ENCODE results near the gene MRPL44. TPM values are rescaled to one million over a fixed set of nuclear protein-coding genes. Genes with fewer than 3 reads are reported as not detected.

The MRPL44 gene
- total and polyA plus RNA-seq, 2 of the 8 experiments (the other 6 are each of a cell fraction or from before 2014, with no cell fraction given) = 32.0 to 53.2 TPM

DNA sequence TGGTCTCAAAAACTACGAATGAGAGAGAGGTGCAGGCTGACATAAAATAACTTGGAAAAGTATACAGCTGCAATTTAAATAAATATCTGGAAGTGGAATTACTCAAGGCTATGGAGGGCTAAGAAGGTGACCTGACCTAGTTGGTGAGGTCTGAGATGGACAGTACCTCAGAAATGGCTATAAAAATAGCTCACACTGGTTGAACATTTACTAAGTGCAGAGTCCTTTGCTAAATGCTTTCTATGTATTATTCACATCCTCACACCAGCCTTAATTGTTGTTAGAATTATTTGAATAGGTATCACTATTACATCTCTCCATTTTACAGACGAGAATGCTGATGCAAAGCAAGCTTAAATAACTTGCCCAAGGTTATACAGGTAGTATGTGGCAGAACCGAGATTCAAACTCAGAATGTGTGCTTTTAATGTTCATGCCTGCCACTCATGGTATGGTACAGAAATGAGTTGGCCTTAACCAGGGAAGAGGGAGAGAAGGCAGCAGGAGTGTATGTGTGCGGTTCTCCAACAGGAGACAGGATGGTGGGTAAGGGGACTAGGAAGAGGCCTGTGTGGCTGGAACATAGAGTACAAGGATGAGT is 37.4 kb downstream of the MRPL44 start:
- H2AFZ ChIP-seq (ENCODE audit: low read length) = no peak overlapping the region
- H3K79me1 ChIP-seq (ENCODE audit: low read depth, low read length) = no peaks in the 10 kb centered on the region
- no peak overlapping the region for H3K4me2 ChIP-seq (ENCODE audit: insufficient read depth in 1 of 2, low read depth in 2 of 2, low read length in 2 of 2)
- no peak overlapping the region for H2BK15ac ChIP-seq (ENCODE audit: low read length)
- H4K20me1 ChIP-seq (replicated peaks in 1 of 2; ENCODE audit: control insufficient read depth in 1 of 2, insufficient read depth in 2 of 2, low read length in 2 of 2) = peaks cover 0 to 2% of the 10 kb centered on the region in 2 experiments
- H2BK120ac ChIP-seq (replicated peaks; ENCODE audit: low read depth, low read length) = no peak overlapping the region
- H3K36me3 ChIP-seq (ENCODE audit: control insufficient read depth in 2 of 4, insufficient read depth in 4 of 4, low read length in 3 of 4) = peaks cover 0 to 3% (median 0%) of the 10 kb centered on the region in 4 experiments; a peak in 1 of 8 replicates
- no peak overlapping the region; the same call in 1 of the 2 replicates for H2BK12ac ChIP-seq (ENCODE audit: low read depth, low read length)
- H3K27ac ChIP-seq (ENCODE audit: low read depth, low read length) = no peak overlapping the region
- no peak overlapping the region for H4K5ac ChIP-seq (ENCODE audit: insufficient read length, low read depth, low read length)
- H2AK5ac ChIP-seq (ENCODE audit: low read depth, low read length) = no peak overlapping the region
- TF ChIP-seq ZNF274 (IDR thresholded peaks at IDR 0.05; ENCODE audit: borderline replicate concordance, extremely low read depth, low read length) (no peak), SIRT6 (IDR thresholded peaks at IDR 0.05; ENCODE audit: low read length) (no peak)
- no peaks in the 10 kb centered on the region for H3K23me2 ChIP-seq (ENCODE audit: low read depth, low read length)
- no peak overlapping the region for H3K56ac ChIP-seq (replicated peaks; ENCODE audit: insufficient read length, low read depth, low read length)
- FAIRE-seq (no peak), DNase-seq (ENCODE audit: low read depth in 1 of 2, low spot score in 2 of 2) (no peak)
- no peak overlapping the region for H3K9ac ChIP-seq (replicated peaks in 1 of 4; ENCODE audit: extremely low read depth in 1 of 4, low read depth in 3 of 4, low read length in 3 of 4)
- POLR2A ChIA-PET (ENCODE audit: partially characterized antibody) = no interaction called here
- no peaks in the 10 kb centered on the region for H3K27me3 ChIP-seq (replicated peaks in 1 of 4; ENCODE audit: control insufficient read depth in 3 of 4, extremely low read depth in 1 of 4, insufficient read depth in 3 of 4, low read length in 3 of 4)
- no peak overlapping the region for H4K8ac ChIP-seq (ENCODE audit: extremely low read depth, insufficient read depth, low read length)
- H3K4me1 ChIP-seq (replicated peaks in 1 of 4; ENCODE audit: control insufficient read depth in 3 of 4, insufficient read depth in 4 of 4, low read length in 3 of 4) = peaks cover 0 to 4% (median 0%) of the 10 kb centered on the region in 4 experiments; a peak in 1 of 7 replicates
- H3K9me3 ChIP-seq (ENCODE audit: insufficient read depth in 2 of 2, low read depth in 1 of 2, low read length in 1 of 2) = no peaks in the 10 kb centered on the region
- CTCF ChIA-PET (ENCODE audit: partially characterized antibody) = interaction anchor here (0.6 to 16.7 kb wide), 42 partner anchors 8 to 377 kb away, joined by 3 to 436 read pairs (median 6); partner anchors contain the start of gene SERPINE2
- H3K23ac ChIP-seq (ENCODE audit: insufficient read length) = no peak overlapping the region
- no peak overlapping the region for H2BK5ac ChIP-seq (ENCODE audit: low read depth, low read length)
- no peak overlapping the region for H2BK20ac ChIP-seq (ENCODE audit: low read length)
- no peak overlapping the region for H4K91ac ChIP-seq (replicated peaks; ENCODE audit: insufficient read length, low read length)
- H3K14ac ChIP-seq (ENCODE audit: insufficient read length) = no peak overlapping the region
- WGBS, 2 experiments (ENCODE audit: extremely low coverage in 1 of 2, insufficient coverage in 1 of 2, insufficient read length in 1 of 2, insufficient replicate concordance in 2 of 2, low coverage in 1 of 2, low lambda C conversion rate in 2 of 2, missing lambda C conversion rate in 1 of 2) = 86% methylated on average over 4 of the region's 4 CpGs; no CpG with 5 or more reads in 1 of the 2 experiments
- H3K18ac ChIP-seq (ENCODE audit: extremely low read depth, low read length) = no peak overlapping the region
- no peak overlapping the region for H3K4ac ChIP-seq (replicated peaks; ENCODE audit: insufficient read length, low read depth, low read length)
- H3K4me3 ChIP-seq (ENCODE audit: extremely low read depth in 1 of 4, insufficient read depth in 2 of 4, low read depth in 3 of 4, low read length in 4 of 4) = no peak overlapping the region
- no peaks in the 10 kb centered on the region for H3K79me2 ChIP-seq (ENCODE audit: control insufficient read depth in 1 of 2, insufficient read depth in 2 of 2, low read length in 2 of 2)

Data from H1 (cell line).